ENCODE results near the gene SPSB3. TPM values are rescaled to one million over a fixed set of nuclear protein-coding genes. Genes with fewer than 3 reads are reported as not detected.

The SPSB3 gene
- total and polyA plus RNA-seq, 8 donors: 19.2 to 223 (median 39.6) TPM

DNA sequence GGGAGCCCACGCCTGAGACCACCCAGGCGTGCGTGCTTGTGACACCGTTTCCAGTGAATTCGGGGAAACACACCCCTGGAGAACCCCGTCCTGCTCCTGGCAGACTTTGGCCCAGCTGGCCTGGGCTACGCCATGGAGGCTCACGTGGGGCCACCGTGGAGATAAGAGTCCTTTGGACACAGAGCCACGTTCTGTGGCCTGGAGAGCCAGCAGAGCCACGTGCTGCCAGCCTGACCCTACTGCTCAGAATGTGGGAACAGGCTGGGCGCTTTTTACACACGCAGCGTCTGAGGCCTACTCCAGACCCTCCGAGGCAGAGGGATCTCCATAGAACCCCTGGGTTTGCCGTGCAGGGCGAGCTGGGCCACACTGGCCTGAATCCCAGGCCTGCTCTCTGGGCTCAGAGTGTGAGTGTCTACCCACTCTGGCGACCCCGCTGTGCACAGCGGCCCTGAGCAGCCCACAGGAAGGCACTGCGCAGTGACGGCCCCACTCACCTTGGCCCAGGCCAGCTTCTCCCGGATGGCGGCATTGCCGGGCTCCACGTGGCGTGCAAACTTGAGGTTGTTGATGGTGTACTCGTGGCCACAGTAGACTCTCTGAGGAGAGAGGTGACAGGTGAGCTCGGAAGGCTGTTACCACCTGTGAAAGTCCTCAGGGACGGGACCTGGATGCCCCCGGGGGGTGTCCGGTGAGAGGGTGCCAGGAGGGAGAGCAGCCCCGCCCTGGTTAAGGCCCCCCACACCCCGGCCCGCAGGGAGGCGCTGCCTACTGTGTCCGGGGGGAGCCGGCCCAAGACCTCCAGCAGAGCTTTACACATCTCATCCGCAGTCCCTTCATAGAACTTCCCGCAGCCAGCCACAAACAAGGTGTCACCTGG, 34.3 kb upstream of the SPSB3 start:
- WGBS, 2 donors: 92 to 95% methylated on average over 39 to 40 of the region's 40 CpGs
- TF ChIP-seq CTCF (IDR thresholded peaks at IDR 0.05): no peak
- H3K27ac ChIP-seq: no peak overlapping the region
- no peak for FAIRE-seq
- H3K4me3 ChIP-seq: no peak overlapping the region
- peak in 1 of 6 donors; percentile 70 for DNase-seq
- H3K9me3 ChIP-seq: no peaks in the 10 kb centered on the region
- intact Hi-C loops (cut with DNase I): no loop called here
- H3K4me1 ChIP-seq: no peaks in the 10 kb centered on the region
- peaks cover 3 to 26% (median 12%) of the 10 kb centered on the region in 3 donors for H3K36me3 ChIP-seq
- no peaks in the 10 kb centered on the region for H3K27me3 ChIP-seq
- no peak for ATAC-seq

- no peak overlapping the region for H3K4me3 ChIP-seq
- 86 to 87% methylated on average over 11 of the region's 11 CpGs for WGBS, 2 donors
- FAIRE-seq: no peak
- peaks cover 3 to 17% (median 8%) of the 10 kb centered on the region in 3 donors for H3K36me3 ChIP-seq
- no peak for ATAC-seq
- TF ChIP-seq CTCF (IDR thresholded peaks at IDR 0.05): no peak
- intact Hi-C loops (cut with DNase I): no loop called here
- H3K27ac ChIP-seq: no peak overlapping the region
- no peaks in the 10 kb centered on the region for H3K4me1 ChIP-seq
- no peak for DNase-seq
- no peaks in the 10 kb centered on the region for H3K27me3 ChIP-seq
- no peaks in the 10 kb centered on the region for H3K9me3 ChIP-seq
Measured at GRCh38 chr16:1815461-1815860, 33.1 kb upstream of the SPSB3 start.

- Histone ChIP-seq H3K36me3 (peaks cover 3 to 31% (median 21%) of the 10 kb centered on the region in 3 donors), H3K4me1 (no peaks in the 10 kb centered on the region), H3K27ac (no peak overlapping the region), H3K4me3 (no peak overlapping the region), H3K9me3 (no peaks in the 10 kb centered on the region), H3K27me3 (no peaks in the 10 kb centered on the region)
- intact Hi-C loops (cut with DNase I): no loop called here
- no peak for FAIRE-seq
- peak in 3 of 4 donors; percentile 30 to 37 (median 30) for TF ChIP-seq CTCF (IDR thresholded peaks at IDR 0.05)
- WGBS, 2 donors: 9 to 10% methylated on average over 17 of the region's 17 CpGs
- ATAC-seq: peak; percentile 77 to 99 (median 98)
- DNase-seq: peak; percentile 69 to 91 (median 76)
Measured at GRCh38 chr16:1812732-1813163, 30.4 kb upstream of the SPSB3 start.

- no peak for TF ChIP-seq CTCF (IDR thresholded peaks at IDR 0.05)
- no peak overlapping the region for H3K27ac ChIP-seq
- no peaks in the 10 kb centered on the region for H3K4me1 ChIP-seq
- no peak overlapping the region for H3K4me3 ChIP-seq
- FAIRE-seq: no peak
- peak in 1 of 6 donors; percentile 45 for DNase-seq
- H3K9me3 ChIP-seq: no peaks in the 10 kb centered on the region
- WGBS, 2 donors: 92 to 94% methylated on average over 16 of the region's 16 CpGs
- peaks cover 0 to 22% (median 16%) of the 10 kb centered on the region in 3 donors for H3K36me3 ChIP-seq
- intact Hi-C loops (cut with DNase I): no loop called here
- H3K27me3 ChIP-seq: no peaks in the 10 kb centered on the region
- no peak for ATAC-seq
Measured at GRCh38 chr16:1810536-1810935, 28.2 kb upstream of the SPSB3 start.

DNA sequence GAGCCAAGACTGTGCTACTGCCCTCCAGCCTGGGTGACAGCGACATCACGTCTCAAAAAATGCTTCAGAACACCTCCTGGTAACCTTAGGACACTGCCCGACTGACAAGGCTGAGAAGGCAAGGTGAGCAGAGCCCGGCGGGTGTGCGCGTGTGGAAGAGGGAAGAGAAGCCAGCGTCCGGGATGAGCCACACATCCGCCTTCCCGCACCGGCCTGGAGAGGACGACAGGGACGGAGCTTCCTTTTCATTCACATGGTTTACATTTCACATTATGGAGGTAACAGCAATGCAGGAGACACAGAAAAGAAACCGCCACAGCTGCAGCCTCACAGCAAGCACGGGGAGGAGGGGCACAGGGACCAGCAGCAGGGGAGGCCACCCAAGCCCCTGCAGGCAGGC, 27.7 kb upstream of the SPSB3 start:
- Histone ChIP-seq H3K9me3 (no peaks in the 10 kb centered on the region), H3K4me3 (no peak overlapping the region), H3K27me3 (no peaks in the 10 kb centered on the region), H3K4me1 (no peaks in the 10 kb centered on the region), H3K36me3 (peaks cover 0 to 22% (median 16%) of the 10 kb centered on the region in 3 donors), H3K27ac (no peak overlapping the region)
- no peak for FAIRE-seq
- DNase-seq: peak in 1 of 6 donors; percentile 35
- ATAC-seq: no peak
- no peak for TF ChIP-seq CTCF (IDR thresholded peaks at IDR 0.05)
- 94 to 95% methylated on average over 16 of the region's 16 CpGs for WGBS, 2 donors
- intact Hi-C loops (cut with DNase I): no loop called here
